GM19240 (cell line): ENCODE results near the gene SPOCK2.

Source experiments
- DNase-seq: peaks from one replicate; pipeline ENCODE4 v3.0.0; 2011; ENCODE audit warnings: low spot score; ENCODE audit not compliant: insufficient read length

SPOCK2 gene

DNA sequence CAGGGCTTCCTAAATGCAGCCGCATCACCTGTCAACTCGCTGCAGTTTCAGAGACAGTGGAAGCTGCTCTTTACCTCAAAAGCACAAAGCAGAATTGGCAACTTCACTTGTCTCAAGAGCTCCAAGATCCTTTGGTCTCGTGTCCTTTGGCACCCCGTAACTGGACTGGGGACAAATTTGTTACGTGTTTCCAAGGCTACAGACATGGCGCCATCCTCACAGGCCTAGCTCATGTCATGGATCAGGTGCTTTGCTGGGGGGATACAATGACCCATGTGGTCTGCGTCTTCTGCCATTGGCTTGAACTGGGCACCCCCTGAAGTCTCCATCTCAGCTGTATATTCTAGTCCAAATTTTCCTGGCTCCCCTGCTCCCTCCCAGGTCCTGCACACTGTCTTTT lies 75.6 kb downstream of the SPOCK2 start:
- no peak for DNase-seq

DNA sequence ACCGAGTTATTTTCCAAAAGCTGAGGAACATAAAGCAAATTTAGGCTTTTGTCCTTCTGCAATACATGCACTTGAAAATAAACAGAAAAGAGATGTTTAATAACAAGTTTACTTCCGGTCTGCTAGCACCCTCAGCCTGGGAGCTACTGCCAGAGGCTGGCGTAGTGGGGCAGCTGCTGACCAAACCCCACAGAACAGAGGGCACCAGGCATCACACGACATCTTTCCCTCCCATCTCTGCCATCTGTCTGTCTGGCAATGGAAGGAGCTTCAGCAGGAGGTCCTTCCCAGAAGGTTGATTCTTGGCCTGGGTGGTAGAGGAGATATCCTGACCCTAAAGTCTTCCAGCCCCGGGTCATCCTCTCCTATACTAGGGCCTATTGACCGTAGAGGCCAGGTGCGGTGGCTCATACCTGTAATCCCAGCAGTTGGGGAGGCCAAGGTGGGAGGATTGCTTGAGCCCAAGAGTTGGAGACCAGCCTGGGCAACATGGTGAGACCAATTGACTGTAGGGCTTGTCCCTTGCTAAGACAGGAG lies 76.3 kb downstream of the SPOCK2 start:
- DNase-seq, result no peak

DNA sequence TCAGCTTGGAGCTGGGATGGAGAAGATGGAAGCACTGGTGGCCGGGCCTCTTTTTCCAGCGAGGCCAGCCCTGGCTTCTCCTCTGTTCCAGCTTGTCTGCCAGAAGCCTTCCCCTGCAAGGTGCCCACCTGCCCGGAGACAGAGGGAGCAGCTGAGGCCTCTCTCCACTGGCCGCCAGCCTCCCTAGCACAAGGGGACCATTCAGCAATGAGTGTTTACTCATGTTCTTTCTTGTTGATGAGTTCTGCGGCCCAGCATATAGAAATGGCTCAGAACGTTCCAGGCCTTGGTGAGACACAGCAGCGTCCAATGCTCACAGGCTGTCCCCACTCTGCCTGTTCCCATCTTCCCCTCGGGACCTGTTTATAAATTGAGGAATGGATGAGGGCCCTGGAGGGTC lies 76.9 kb downstream of the SPOCK2 start:
- no peak for DNase-seq

DNA sequence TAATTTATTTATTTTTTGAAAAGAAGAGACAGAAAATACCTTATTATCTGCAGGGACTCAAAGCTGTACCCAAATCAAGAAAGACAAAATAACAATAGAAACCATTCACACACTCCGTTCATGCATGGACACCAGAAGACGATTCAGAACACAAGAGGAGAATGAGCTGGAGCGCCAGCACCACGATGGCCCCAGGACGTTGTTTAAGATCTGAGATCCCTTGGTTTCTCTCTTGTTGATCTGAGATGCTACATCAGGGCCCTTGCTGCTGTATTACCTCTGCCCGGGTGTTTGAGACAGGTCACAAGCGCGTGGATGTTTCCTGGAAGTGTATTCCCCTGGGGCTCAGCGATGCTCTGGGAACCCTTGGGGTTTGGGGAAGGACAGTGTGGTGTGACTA lies 77.3 kb downstream of the SPOCK2 start:
- DNase-seq, result no peak

GRCh38 chr10:72010234-72010973 lies 77.9 kb downstream of the SPOCK2 start:
- no peak for DNase-seq

DNA sequence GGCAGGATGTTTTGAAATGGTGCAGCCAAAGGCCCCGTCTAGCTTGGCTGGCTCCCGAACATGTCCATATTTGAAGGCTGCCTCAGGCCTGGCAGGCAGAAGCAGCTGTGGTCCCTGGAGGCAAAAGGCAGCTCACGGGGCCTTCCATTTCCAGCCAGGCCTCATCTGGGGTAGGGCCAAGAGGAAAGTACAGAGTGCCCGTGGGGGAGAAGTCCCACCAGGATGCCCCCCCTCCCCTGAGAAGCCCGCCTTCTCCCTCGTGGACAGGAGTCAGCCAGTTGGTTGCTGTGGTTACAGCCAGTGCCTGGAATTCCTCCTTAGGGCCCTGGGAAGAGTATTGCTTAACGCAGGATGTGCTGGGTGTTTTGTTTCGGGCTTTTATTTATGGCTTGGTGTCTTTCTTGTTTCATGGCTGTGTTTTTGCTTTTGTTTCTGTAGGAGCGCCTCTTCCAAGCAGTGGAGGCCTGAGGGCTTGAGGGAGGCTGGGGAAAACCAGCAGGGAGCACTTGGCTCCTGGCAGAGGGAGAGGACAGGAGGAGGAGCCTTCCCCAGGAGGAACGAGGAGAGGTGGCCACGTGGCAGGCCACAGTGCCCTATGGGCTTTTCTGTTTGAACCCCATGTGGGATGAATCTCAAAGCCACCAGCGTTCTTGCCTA lies 78.8 kb downstream of the SPOCK2 start:
- no peak for DNase-seq

GRCh38 chr10:72009051-72009424 lies 79.3 kb downstream of the SPOCK2 start:
- no peak for DNase-seq
